ENCODE data around the gene WDR7. TPM values are rescaled to one million over a fixed set of nuclear protein-coding genes. Genes with fewer than 3 reads are reported as not detected.

WDR7 gene
- total RNA-seq, 1 experiment from 2014 or later, result 7.8 TPM

DNA sequence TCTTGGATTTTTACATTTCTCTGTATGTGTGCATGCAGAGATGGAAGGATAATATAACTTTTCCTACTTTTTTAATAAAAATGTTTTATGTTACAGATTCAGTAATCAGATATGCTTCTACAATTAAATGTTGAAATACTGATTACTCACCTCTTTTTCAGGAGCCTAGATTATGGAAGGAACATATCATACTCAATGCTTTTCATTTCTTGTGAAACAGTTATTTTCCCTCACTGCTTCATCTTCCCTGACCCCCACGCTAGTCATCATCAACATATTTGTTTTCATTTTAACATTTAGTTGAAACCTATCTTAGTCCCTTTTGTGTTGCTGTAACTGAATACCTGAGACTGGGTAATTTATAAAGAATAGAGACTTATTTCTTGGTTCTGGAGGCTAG lies 190.7 kb downstream of the WDR7 start:
- no peak for DNase-seq
- H3K36me3 ChIP-seq (ENCODE audit: control insufficient read depth, insufficient read depth, low read length), result no peaks in the 10 kb centered on the region
- TF ChIP-seq, protein P1, sequence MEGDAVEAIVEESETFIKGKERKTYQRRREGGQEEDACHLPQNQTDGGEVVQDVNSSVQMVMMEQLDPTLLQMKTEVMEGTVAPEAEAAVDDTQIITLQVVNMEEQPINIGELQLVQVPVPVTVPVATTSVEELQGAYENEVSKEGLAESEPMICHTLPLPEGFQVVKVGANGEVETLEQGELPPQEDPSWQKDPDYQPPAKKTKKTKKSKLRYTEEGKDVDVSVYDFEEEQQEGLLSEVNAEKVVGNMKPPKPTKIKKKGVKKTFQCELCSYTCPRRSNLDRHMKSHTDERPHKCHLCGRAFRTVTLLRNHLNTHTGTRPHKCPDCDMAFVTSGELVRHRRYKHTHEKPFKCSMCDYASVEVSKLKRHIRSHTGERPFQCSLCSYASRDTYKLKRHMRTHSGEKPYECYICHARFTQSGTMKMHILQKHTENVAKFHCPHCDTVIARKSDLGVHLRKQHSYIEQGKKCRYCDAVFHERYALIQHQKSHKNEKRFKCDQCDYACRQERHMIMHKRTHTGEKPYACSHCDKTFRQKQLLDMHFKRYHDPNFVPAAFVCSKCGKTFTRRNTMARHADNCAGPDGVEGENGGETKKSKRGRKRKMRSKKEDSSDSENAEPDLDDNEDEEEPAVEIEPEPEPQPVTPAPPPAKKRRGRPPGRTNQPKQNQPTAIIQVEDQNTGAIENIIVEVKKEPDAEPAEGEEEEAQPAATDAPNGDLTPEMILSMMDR (IDR thresholded peaks at IDR 0.05; ENCODE audit: insufficient read depth in 1 of 2, low read depth in 1 of 2, low read length in 1 of 2, severe bottlenecking in 1 of 2, unreplicated experiment in 1 of 2), result no peak
- POLR2A ChIA-PET, result no interaction called here
- Mint-ChIP-seq H3K4me3 (ENCODE audit: unreplicated experiment) (no peak overlapping the region), H3K27me3 (ENCODE audit: insufficient read depth, unreplicated experiment) (no peaks in the 10 kb centered on the region), H3K9me3 (ENCODE audit: unreplicated experiment) (no peaks in the 10 kb centered on the region), H3K27ac (ENCODE audit: unreplicated experiment) (no peak overlapping the region), H3K4me1 (ENCODE audit: low read depth, unreplicated experiment) (no peaks in the 10 kb centered on the region), H3K36me3 (ENCODE audit: insufficient read depth, unreplicated experiment) (peaks cover 5% of the 10 kb centered on the region)
- no peaks in the 10 kb centered on the region for H3K9me3 ChIP-seq
- intact Hi-C loops (cut with micrococcal nuclease; ENCODE audit: unreplicated experiment), result no loop called here
- no peaks in the 10 kb centered on the region for H3K27me3 ChIP-seq (replicated peaks; ENCODE audit: control insufficient read depth, insufficient read depth, low read length)
- H3K4me3 ChIP-seq (ENCODE audit: low read depth, low read length), result no peak overlapping the region
- CTCF ChIA-PET, result no interaction called here
- BruUV-seq (replicated peaks), result no TSS peak
- no peaks in the 10 kb centered on the region for H3K4me1 ChIP-seq

DNA sequence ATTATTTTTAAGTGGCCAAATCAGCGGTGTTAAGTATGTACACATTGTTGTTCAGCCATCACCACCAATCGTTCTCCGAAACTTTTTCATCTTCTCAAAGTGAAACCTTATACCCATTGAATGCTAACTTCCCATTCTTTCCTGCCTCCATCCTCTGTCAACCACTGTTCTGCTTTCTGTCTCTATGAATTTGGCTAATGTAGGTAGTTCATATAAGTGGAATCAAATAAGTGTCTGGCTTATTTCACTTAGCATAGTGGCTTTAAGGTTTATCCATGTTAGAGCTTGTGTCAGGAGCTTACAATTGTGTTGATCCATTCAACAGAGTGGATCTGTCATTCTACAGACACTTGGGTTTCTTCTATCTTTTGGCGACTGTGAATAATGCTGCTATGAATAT lies 192.1 kb downstream of the WDR7 start:
- Mint-ChIP-seq H3K4me1 (ENCODE audit: low read depth, unreplicated experiment) (no peaks in the 10 kb centered on the region), H3K27me3 (ENCODE audit: insufficient read depth, unreplicated experiment) (no peaks in the 10 kb centered on the region), H3K9me3 (ENCODE audit: unreplicated experiment) (no peaks in the 10 kb centered on the region), H3K4me3 (ENCODE audit: unreplicated experiment) (no peak overlapping the region), H3K36me3 (ENCODE audit: insufficient read depth, unreplicated experiment) (peaks cover 5% of the 10 kb centered on the region), H3K27ac (ENCODE audit: unreplicated experiment) (no peak overlapping the region)
- intact Hi-C loops (cut with micrococcal nuclease; ENCODE audit: unreplicated experiment), result no loop called here
- Histone ChIP-seq H3K9me3 (no peaks in the 10 kb centered on the region), H3K36me3 (ENCODE audit: control insufficient read depth, insufficient read depth, low read length) (no peaks in the 10 kb centered on the region), H3K4me1 (no peaks in the 10 kb centered on the region), H3K27me3 (replicated peaks; ENCODE audit: control insufficient read depth, insufficient read depth, low read length) (no peaks in the 10 kb centered on the region), H3K4me3 (ENCODE audit: low read depth, low read length) (no peak overlapping the region)
- TF ChIP-seq, protein P1 (IDR thresholded peaks at IDR 0.05; ENCODE audit: insufficient read depth in 1 of 2, low read depth in 1 of 2, low read length in 1 of 2, severe bottlenecking in 1 of 2, unreplicated experiment in 1 of 2), result no peak
- BruUV-seq (replicated peaks), result no TSS peak
- CTCF ChIA-PET, result no interaction called here
- POLR2A ChIA-PET, result no interaction called here
- DNase-seq, result no peak

DNA sequence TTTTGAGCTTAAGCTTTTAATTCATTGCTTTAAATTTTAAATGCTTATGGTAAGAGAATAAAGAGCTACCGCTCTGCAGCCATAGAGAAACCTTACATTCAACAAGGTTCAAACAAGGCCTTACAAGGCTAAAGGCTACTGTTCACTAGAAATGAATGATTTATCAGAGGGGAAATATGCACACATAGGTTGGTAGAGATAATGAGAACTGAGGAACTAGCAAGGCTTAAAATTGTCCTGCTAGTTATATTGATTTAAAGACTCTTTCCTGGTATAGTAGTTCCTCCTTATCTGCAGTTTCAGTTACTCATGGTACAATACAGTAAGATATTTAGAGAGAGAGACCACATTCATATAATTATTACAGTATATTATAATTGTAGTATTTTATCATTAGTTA lies 193.4 kb downstream of the WDR7 start:
- ChIA-PET CTCF (no interaction called here), POLR2A (no interaction called here)
- BruUV-seq (replicated peaks), result no TSS peak
- no peak overlapping the region for H3K4me3 Mint-ChIP-seq (ENCODE audit: unreplicated experiment)
- no peaks in the 10 kb centered on the region for H3K27me3 Mint-ChIP-seq (ENCODE audit: insufficient read depth, unreplicated experiment)
- Histone ChIP-seq H3K4me1 (no peaks in the 10 kb centered on the region), H3K27me3 (replicated peaks; ENCODE audit: control insufficient read depth, insufficient read depth, low read length) (no peaks in the 10 kb centered on the region), H3K36me3 (ENCODE audit: control insufficient read depth, insufficient read depth, low read length) (no peaks in the 10 kb centered on the region), H3K9me3 (no peaks in the 10 kb centered on the region), H3K4me3 (ENCODE audit: low read depth, low read length) (no peak overlapping the region)
- H3K36me3 Mint-ChIP-seq (ENCODE audit: insufficient read depth, unreplicated experiment), result peaks cover 5% of the 10 kb centered on the region
- H3K9me3 Mint-ChIP-seq (ENCODE audit: unreplicated experiment), result no peaks in the 10 kb centered on the region
- DNase-seq, result no peak
- intact Hi-C loops (cut with micrococcal nuclease; ENCODE audit: unreplicated experiment), result no loop called here
- TF ChIP-seq, protein P1 (IDR thresholded peaks at IDR 0.05; ENCODE audit: insufficient read depth in 1 of 2, low read depth in 1 of 2, low read length in 1 of 2, severe bottlenecking in 1 of 2, unreplicated experiment in 1 of 2), result no peak
- H3K4me1 Mint-ChIP-seq (ENCODE audit: low read depth, unreplicated experiment), result no peaks in the 10 kb centered on the region
- H3K27ac Mint-ChIP-seq (ENCODE audit: unreplicated experiment), result no peak overlapping the region
